HCT116 (cell line): ENCODE measurements around the gene CACNB1. TPM values are rescaled to one million over a fixed set of nuclear protein-coding genes. Genes with fewer than 3 reads are reported as not detected.

Experiments used
- ATAC-seq: fragments of 200-7000 bp; cut with Tn5 transposase; 2 replicates; pipeline ENCODE4 v1.9.1; 2020; ENCODE audit warnings: mild to moderate bottlenecking, moderate library complexity
- BruUV-seq: library from RNA; stranded (reverse); fragments of 400-500 nt; replicated peaks from 2 replicates; lab custom pipeline; 2021; lab: Mats Ljungman, UMichigan
- CTCF ChIA-PET: fragments of 300-600 bp; sonication (Branson Sonifier 250); formaldehyde crosslinking; loops from one replicate; lab custom pipeline; 2021; ENCODE audit warnings: antibody characterized with exemption; lab: Charles Lee
- POLR2A ChIA-PET: fragments of 300-600, 350-600 bp; sonication (Branson Sonifier 250); formaldehyde crosslinking; loops from one replicate; lab custom pipeline; 2021; ENCODE audit warnings: antibody characterized with exemption; lab: Charles Lee
- RAD21 ChIA-PET, 2 experiments: fragments of 300-600 bp; sonication (Branson Sonifier 250); formaldehyde crosslinking; loops; one replicate each; lab custom pipeline; 2023; ENCODE audit warnings: low total read pairs in 2 of 2; ENCODE audit not compliant: uncharacterized antibody in 2 of 2, unreplicated experiment in 2 of 2, low non-redundant PET in 1 of 2; lab: Charles Lee
- DNase-seq: peaks from one replicate; pipeline ENCODE4 v3.0.0-alpha.2; 2010; ENCODE audit warnings: low read depth, low spot score
- H2AFZ ChIP-seq: fragments of 200-600 bp; shearing (Covaris generic), sonication (generic); 2 replicates; pipeline ENCODE4 v1.6.1; 2017; ENCODE audit warnings: low read depth, mixed run types, mixed read lengths, antibody characterized with exemption, low read length; ENCODE audit not compliant: poor library complexity, severe bottlenecking
- H3K27ac ChIP-seq: 2 replicates; pipeline ENCODE4 v1.5.1; 2012; ENCODE audit warnings: low read depth, low read length
- H3K27me3 ChIP-seq: fragments of 200-600 bp; sonication (generic); 2 replicates; pipeline ENCODE4 v1.6.1; 2016; ENCODE audit warnings: mixed run types, low read length, mixed read lengths; ENCODE audit not compliant: insufficient read depth
- H3K36me3 ChIP-seq, 2 experiments: fragments of 200-500 bp in 1 of 2; fragments of 200-600 bp in 1 of 2; sonication (Bioruptor generic) in 1 of 2; sonication (generic) in 1 of 2; 2 replicates each; pipeline versions ENCODE4 v1.5.1 to v1.6.1; 2014 to 2016; ENCODE audit warnings: low read length in 2 of 2, inconsistent platforms in 1 of 2, mixed read lengths in 1 of 2, mixed run types in 1 of 2; ENCODE audit not compliant: insufficient read depth in 2 of 2, control insufficient read depth in 1 of 2
- H3K4me1 ChIP-seq, 2 experiments: fragments of 200-600 bp in 1 of 2; sonication (generic) in 1 of 2; 2 replicates each; pipeline versions ENCODE4 v1.5.1 to v1.6.1; 2012 to 2017; ENCODE audit warnings: low read length in 2 of 2, inconsistent platforms in 1 of 2, mild to moderate bottlenecking in 1 of 2, mixed read lengths in 1 of 2, mixed run types in 1 of 2, moderate library complexity in 1 of 2; ENCODE audit not compliant: insufficient read depth in 2 of 2, control insufficient read depth in 1 of 2
- H3K4me2 ChIP-seq: fragments of 200-600 bp; sonication (generic); 2 replicates; pipeline ENCODE4 v1.6.1; 2017; ENCODE audit warnings: mixed run types, low read length, mixed read lengths
- H3K4me3 ChIP-seq, 2 experiments: fragments of 200-600 bp in 1 of 2; sonication (generic) in 1 of 2; replicated peaks in 1 of 2; 2 replicates each; pipeline ENCODE4 v1.5.1; 2011 to 2016; ENCODE audit warnings: low read length in 2 of 2, control low read depth in 1 of 2, low read depth in 1 of 2, mild to moderate bottlenecking in 1 of 2, mixed read lengths in 1 of 2, mixed run types in 1 of 2
- H3K79me2 ChIP-seq: fragments of 200-600 bp; sonication (generic); 2 replicates; pipeline ENCODE4 v1.6.1; 2017; ENCODE audit warnings: mild to moderate bottlenecking, mixed run types, low read length, moderate library complexity, mixed read lengths; ENCODE audit not compliant: insufficient read depth
- H3K9ac ChIP-seq: fragments of 200-600 bp; sonication (generic); 2 replicates; pipeline ENCODE4 v1.6.1; 2016; ENCODE audit warnings: low read length, mixed read lengths
- H3K9me2 ChIP-seq: fragments of 200-600 bp; sonication (generic), shearing (Covaris generic); 2 replicates; pipeline ENCODE4 v1.6.1; 2017; ENCODE audit warnings: mixed run types, mild to moderate bottlenecking, moderate library complexity; ENCODE audit not compliant: insufficient read depth
- H3K9me3 ChIP-seq, 2 experiments: fragments of 200-500 bp in 1 of 2; fragments of 200-600 bp in 1 of 2; sonication (Bioruptor generic) in 1 of 2; sonication (generic) in 1 of 2; 2 replicates each; pipeline ENCODE4 v1.6.1; 2014 to 2017; ENCODE audit warnings: low read length in 2 of 2, mixed read lengths in 2 of 2, inconsistent platforms in 1 of 2, low read depth in 1 of 2, mild to moderate bottlenecking in 1 of 2, mixed run types in 1 of 2, moderate library complexity in 1 of 2; ENCODE audit not compliant: control insufficient read depth in 1 of 2, insufficient read depth in 1 of 2
- H4K20me1 ChIP-seq: fragments of 200-600 bp; sonication (generic), shearing (Covaris generic); 2 replicates; pipeline ENCODE4 v1.6.1; 2017; ENCODE audit warnings: mixed run types, mild to moderate bottlenecking, moderate library complexity; ENCODE audit not compliant: insufficient read depth
- CBX3 ChIP-seq: IDR thresholded peaks from 2 replicates; pipeline ENCODE4 v1.6.1; 2012; ENCODE audit warnings: low read depth
- ELF1 ChIP-seq: IDR thresholded peaks from 2 replicates; pipeline ENCODE4 v1.6.1; 2012; ENCODE audit warnings: low read depth, borderline replicate concordance
- EZH2phosphoT487 ChIP-seq: fragments of 200-600 bp; IDR thresholded peaks from 2 replicates; pipeline ENCODE4 v1.6.1; 2018; ENCODE audit warnings: antibody characterized with exemption, borderline replicate concordance
- MAX ChIP-seq: IDR thresholded peaks from 2 replicates; pipeline ENCODE4 v1.6.1; 2012
- POLR2AphosphoS5 ChIP-seq: IDR thresholded peaks from 2 replicates; pipeline ENCODE4 v1.6.1; 2011; ENCODE audit warnings: mild to moderate bottlenecking, low read depth, low read length, moderate library complexity
- RAD21 ChIP-seq: IDR thresholded peaks from 2 replicates; pipeline ENCODE4 v1.6.1; 2012; ENCODE audit warnings: low read depth, mild to moderate bottlenecking
- SP1 ChIP-seq: IDR thresholded peaks from 2 replicates; pipeline ENCODE4 v1.6.1; 2012; ENCODE audit warnings: low read depth
- SRF ChIP-seq: IDR thresholded peaks from 2 replicates; pipeline ENCODE4 v1.6.1; 2012; ENCODE audit warnings: low read depth
- ZNF274 ChIP-seq: fragments of 200-500 bp; sonication (Bioruptor generic); IDR thresholded peaks from 2 replicates; pipeline ENCODE4 v1.6.1; 2014; ENCODE audit warnings: mild to moderate bottlenecking, low read depth, low read length, inconsistent platforms
- intact Hi-C: fragments of 100-400 bp; cut with micrococcal nuclease; formaldehyde crosslinking; loops from 2 replicates; pipeline ENCODE4 v1.10.0; 2022
- total RNA-seq: library from RNA; stranded (reverse); gene quantifications from one replicate; pipeline ENCODE4 v1.2.1, GENCODE V29; 2021; ENCODE audit not compliant: unreplicated experiment

Gene CACNB1
- total RNA-seq, 1 experiment from 2014 or later: 13.0 TPM

- H3K79me2 ChIP-seq: no peaks in the 10 kb centered on the region
- CTCF ChIA-PET: interaction anchor here (1.9 kb wide), 1 partner anchor 24 kb away, joined by 4 read pairs; no protein-coding TSS in a partner anchor
- no peaks in the 10 kb centered on the region for H3K9me3 ChIP-seq
- H3K9me2 ChIP-seq: no peaks in the 10 kb centered on the region
- no TSS peak for BruUV-seq
- no peak overlapping the region for H2AFZ ChIP-seq
- H4K20me1 ChIP-seq: no peaks in the 10 kb centered on the region
- peak overlapping the region; percentile 58 for H3K4me2 ChIP-seq
- H3K4me3 ChIP-seq: no peak overlapping the region
- TF ChIP-seq SP1 (no peak), RAD21 (no peak), CBX3 (peak; percentile 70), MAX (peak; percentile 71; the same call in 1 of the 2 replicates), EZH2phosphoT487 (no peak), SRF (no peak), ELF1 (no peak)
- H3K27me3 ChIP-seq: no peaks in the 10 kb centered on the region
- RAD21 ChIA-PET: no interaction called here
- intact Hi-C loops: no loop called here
- no peak overlapping the region; the same call in 1 of the 2 replicates for H3K27ac ChIP-seq
- no peaks in the 10 kb centered on the region for H3K36me3 ChIP-seq
- POLR2A ChIA-PET: interaction anchor here (2.3 kb wide), 1 partner anchor 14 kb away, joined by 11 read pairs; the partner anchor contains the start of gene RPL19
- ATAC-seq (peak; percentile 98), DNase-seq (peak; percentile 86)
- H3K4me1 ChIP-seq: peaks cover 20 to 32% of the 10 kb centered on the region in 2 experiments
- H3K9ac ChIP-seq: peak overlapping the region; percentile 24; the same call in 1 of the 2 replicates
These were observed 16.4 kb upstream of the CACNB1 start for GRCh38 chr17:39213852-39214251.

- no peak for TF ChIP-seq ZNF274
- no peak for TF ChIP-seq POLR2AphosphoS5
- TF ChIP-seq, all 23 proteins: peak for 0
- H3K9ac ChIP-seq: no peak overlapping the region
- no peaks in the 10 kb centered on the region for H3K27me3 ChIP-seq
- ChIA-PET CTCF (interaction anchor here (1.3 to 1.9 kb wide), 2 partner anchors 23 to 25 kb away, joined by 4 to 6 read pairs; no protein-coding TSS in a partner anchor), RAD21 (no interaction called here), POLR2A (interaction anchor here (2.3 kb wide), 1 partner anchor 13 kb away, joined by 11 read pairs; the partner anchor contains the start of gene RPL19)
- H3K9me3 ChIP-seq: no peaks in the 10 kb centered on the region
- H3K4me3 ChIP-seq: no peak overlapping the region; a peak in 1 of 4 replicates
- H3K36me3 ChIP-seq: no peaks in the 10 kb centered on the region
- intact Hi-C loops: no loop called here
- no peaks in the 10 kb centered on the region for H3K79me2 ChIP-seq
- ATAC-seq: no peak
- peak overlapping the region; percentile 58 for H3K4me2 ChIP-seq
- no peaks in the 10 kb centered on the region for H3K9me2 ChIP-seq
- H2AFZ ChIP-seq: no peak overlapping the region
- BruUV-seq: no TSS peak
- no peak for DNase-seq
- H3K27ac ChIP-seq: peak overlapping the region; percentile 30; the same call in 1 of the 2 replicates
- H3K4me1 ChIP-seq: peaks cover 20 to 34% of the 10 kb centered on the region in 2 experiments
- no peaks in the 10 kb centered on the region for H4K20me1 ChIP-seq
These were observed 15.5 kb upstream of the CACNB1 start for GRCh38 chr17:39212841-39213480.
